ENCODE measurements around the gene CFAP299. TPM values are rescaled to one million over a fixed set of nuclear protein-coding genes. Genes with fewer than 3 reads are reported as not detected.

The CFAP299 gene
- total and polyA plus RNA-seq, 2 of the 13 experiments (the other 11 are each of a cell fraction or from before 2014, with no cell fraction given): not detected

DNA sequence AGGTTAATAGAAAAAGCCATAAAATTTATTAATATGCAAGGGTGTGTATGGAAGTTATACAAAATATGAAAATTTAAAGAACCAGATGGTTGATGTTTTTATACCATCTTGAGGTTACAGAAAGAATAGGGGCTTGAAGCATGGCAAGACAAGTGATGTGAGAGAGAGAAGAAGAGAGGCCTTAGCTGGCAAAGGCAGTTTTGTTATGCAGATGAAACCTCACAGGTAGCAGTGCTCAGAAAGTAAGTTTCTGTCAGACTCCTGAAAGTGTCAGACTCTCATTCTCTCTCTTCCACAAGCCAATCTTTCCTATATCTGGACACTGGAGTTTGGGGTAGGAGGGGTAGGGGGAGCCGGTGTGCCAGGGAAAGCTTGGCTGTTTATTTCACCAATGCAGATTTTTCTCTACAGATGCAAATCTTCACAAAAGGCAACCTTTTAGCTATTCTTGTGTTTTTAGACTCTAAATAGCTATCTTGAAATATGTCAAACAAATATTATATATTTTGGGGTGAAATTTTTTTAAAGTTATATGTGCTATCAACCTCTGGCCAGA, 124.5 kb downstream of the CFAP299 start:
- no peak overlapping the region for H3K27ac ChIP-seq (ENCODE audit: extremely low read length, insufficient read depth, low read length)
- FAIRE-seq: no peak
- no peaks in the 10 kb centered on the region for H3K4me1 ChIP-seq (ENCODE audit: insufficient read depth, low read length)
- ChIA-PET POLR2A (no interaction called here), CTCF (ENCODE audit: low intra/inter-chr PET ratio, low total read pairs) (no interaction called here)
- H3K9ac ChIP-seq (ENCODE audit: insufficient read depth, low read depth, low read length): no peak overlapping the region
- no peak for DNase-seq (ENCODE audit: low spot score)
- in situ Hi-C loops (cut with HindIII; ENCODE audit: extremely low pct_ligation_motif_present, low pct_unique_long_range_greater_than_20kb): no loop called here
- H3K79me2 ChIP-seq (ENCODE audit: insufficient read depth, low read length): no peaks in the 10 kb centered on the region
- H2AFZ ChIP-seq (ENCODE audit: low read length): no peak overlapping the region
- no peaks in the 10 kb centered on the region for H3K9me3 ChIP-seq (ENCODE audit: low read length)
- no peak for TF ChIP-seq ELF1 (CRISPR knock-in tag; IDR thresholded peaks at IDR 0.05)
- no peak for TF ChIP-seq SP4 (CRISPR knock-in tag; IDR thresholded peaks at IDR 0.05)
- TF ChIP-seq, protein P1, sequence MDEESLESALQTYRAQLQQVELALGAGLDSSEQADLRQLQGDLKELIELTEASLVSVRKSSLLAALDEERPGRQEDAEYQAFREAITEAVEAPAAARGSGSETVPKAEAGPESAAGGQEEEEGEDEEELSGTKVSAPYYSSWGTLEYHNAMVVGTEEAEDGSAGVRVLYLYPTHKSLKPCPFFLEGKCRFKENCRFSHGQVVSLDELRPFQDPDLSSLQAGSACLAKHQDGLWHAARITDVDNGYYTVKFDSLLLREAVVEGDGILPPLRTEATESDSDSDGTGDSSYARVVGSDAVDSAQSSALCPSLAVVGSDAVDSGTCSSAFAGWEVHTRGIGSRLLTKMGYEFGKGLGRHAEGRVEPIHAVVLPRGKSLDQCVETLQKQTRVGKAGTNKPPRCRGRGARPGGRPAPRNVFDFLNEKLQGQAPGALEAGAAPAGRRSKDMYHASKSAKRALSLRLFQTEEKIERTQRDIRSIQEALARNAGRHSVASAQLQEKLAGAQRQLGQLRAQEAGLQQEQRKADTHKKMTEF (CRISPR knock-in tag; IDR thresholded peaks at IDR 0.05): no peak
- H4K20me1 ChIP-seq (ENCODE audit: insufficient read depth, low read length): no peaks in the 10 kb centered on the region
- no peaks in the 10 kb centered on the region for H3K27me3 ChIP-seq (ENCODE audit: control insufficient read depth in 1 of 2, insufficient read depth in 2 of 2, low read length in 2 of 2)
- no peak overlapping the region for H3K4me3 ChIP-seq (replicated peaks in 1 of 3; ENCODE audit: insufficient read depth in 1 of 3, low read depth in 2 of 3, low read length in 3 of 3)
- no peak overlapping the region for H3K4me2 ChIP-seq (ENCODE audit: low read depth, low read length)
- no peak for ATAC-seq
- no TSS peak for BruUV-seq (replicated peaks)
- H3K36me3 ChIP-seq (replicated peaks in 1 of 2; ENCODE audit: control insufficient read depth in 1 of 2, insufficient read depth in 2 of 2, low read length in 2 of 2): no peaks in the 10 kb centered on the region
- intact Hi-C loops (cut with micrococcal nuclease; ENCODE audit: unreplicated experiment): no loop called here
- WGBS (ENCODE audit: low lambda C conversion rate): 0% methylated on average over 1 of the region's 1 CpG

DNA sequence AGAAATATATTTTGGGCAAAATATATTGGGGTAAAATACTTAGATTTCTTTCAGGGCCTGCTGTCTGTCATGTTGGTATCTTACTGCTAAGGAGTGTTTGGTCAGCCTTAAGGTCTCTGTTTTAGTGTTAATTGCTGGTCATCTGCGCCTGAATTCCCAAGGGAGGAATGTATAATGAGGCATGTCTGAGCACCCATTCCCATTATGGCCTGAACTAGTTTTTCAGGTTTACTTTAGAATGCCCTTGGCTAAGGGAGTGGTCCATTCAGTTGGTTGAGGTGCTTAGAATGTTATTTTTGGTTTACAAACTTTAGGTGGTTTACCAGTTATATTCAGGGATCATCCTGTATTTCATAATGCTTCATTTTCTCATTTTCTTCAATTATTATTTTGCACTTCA, 125.9 kb downstream of the CFAP299 start:
- in situ Hi-C loops (cut with HindIII; ENCODE audit: extremely low pct_ligation_motif_present, low pct_unique_long_range_greater_than_20kb) (no loop called here), intact Hi-C loops (cut with micrococcal nuclease; ENCODE audit: unreplicated experiment) (no loop called here)
- Histone ChIP-seq H4K20me1 (ENCODE audit: insufficient read depth, low read length) (no peaks in the 10 kb centered on the region), H3K4me3 (replicated peaks in 1 of 3; ENCODE audit: insufficient read depth in 1 of 3, low read depth in 2 of 3, low read length in 3 of 3) (no peak overlapping the region), H3K36me3 (replicated peaks in 1 of 2; ENCODE audit: control insufficient read depth in 1 of 2, insufficient read depth in 2 of 2, low read length in 2 of 2) (no peaks in the 10 kb centered on the region), H3K4me2 (ENCODE audit: low read depth, low read length) (no peak overlapping the region), H3K9ac (ENCODE audit: insufficient read depth, low read depth, low read length) (no peak overlapping the region), H3K27me3 (ENCODE audit: control insufficient read depth in 1 of 2, insufficient read depth in 2 of 2, low read length in 2 of 2) (no peaks in the 10 kb centered on the region), H3K79me2 (ENCODE audit: insufficient read depth, low read length) (no peaks in the 10 kb centered on the region), H2AFZ (ENCODE audit: low read length) (no peak overlapping the region), H3K4me1 (ENCODE audit: insufficient read depth, low read length) (no peaks in the 10 kb centered on the region), H3K9me3 (ENCODE audit: low read length) (no peaks in the 10 kb centered on the region), H3K27ac (ENCODE audit: extremely low read length, insufficient read depth, low read length) (no peak overlapping the region)
- ATAC-seq (no peak), FAIRE-seq (no peak), DNase-seq (ENCODE audit: low spot score) (no peak)
- POLR2A ChIA-PET: no interaction called here
- CTCF ChIA-PET (ENCODE audit: low intra/inter-chr PET ratio, low total read pairs): no interaction called here
- 0% methylated on average over 1 of the region's 1 CpG for WGBS (ENCODE audit: low lambda C conversion rate)
- no TSS peak for BruUV-seq (replicated peaks)
- TF ChIP-seq GRHL1 (CRISPR knock-in tag; conservative IDR thresholded peaks at IDR 0.05) (no peak), SP140L (CRISPR knock-in tag; IDR thresholded peaks at IDR 0.05; ENCODE audit: borderline replicate concordance) (no peak), ZNF136 (CRISPR knock-in tag; IDR thresholded peaks at IDR 0.05; ENCODE audit: low read depth) (no peak), HNF4G (IDR thresholded peaks at IDR 0.05; ENCODE audit: borderline replicate concordance, low read depth, low read length) (no peak), HNF4G (CRISPR knock-in tag; IDR thresholded peaks at IDR 0.05; ENCODE audit: borderline replicate concordance, low read depth) (no peak), MYPOP (CRISPR knock-in tag; IDR thresholded peaks at IDR 0.05) (no peak), HNRNPUL1 (IDR thresholded peaks at IDR 0.05; ENCODE audit: low read depth, low read length) (no peak), SMAD9 (CRISPR knock-in tag; IDR thresholded peaks at IDR 0.05) (no peak), ZNF567 (CRISPR knock-in tag; IDR thresholded peaks at IDR 0.05; ENCODE audit: borderline replicate concordance) (no peak), MAFF (IDR thresholded peaks at IDR 0.05; ENCODE audit: low read depth, low read length) (no peak), KDM5B (CRISPR knock-in tag; IDR thresholded peaks at IDR 0.05; ENCODE audit: borderline replicate concordance) (no peak)

Data from HepG2 (cell line).